ENCODE data around the gene PPP1R2. TPM values are rescaled to one million over a fixed set of nuclear protein-coding genes. Genes with fewer than 3 reads are reported as not detected.

Gene PPP1R2
- total and polyA plus RNA-seq, 2 of the 13 experiments (the other 11 are each of a cell fraction or from before 2014, with no cell fraction given) = 36.5 to 86.5 TPM

DNA sequence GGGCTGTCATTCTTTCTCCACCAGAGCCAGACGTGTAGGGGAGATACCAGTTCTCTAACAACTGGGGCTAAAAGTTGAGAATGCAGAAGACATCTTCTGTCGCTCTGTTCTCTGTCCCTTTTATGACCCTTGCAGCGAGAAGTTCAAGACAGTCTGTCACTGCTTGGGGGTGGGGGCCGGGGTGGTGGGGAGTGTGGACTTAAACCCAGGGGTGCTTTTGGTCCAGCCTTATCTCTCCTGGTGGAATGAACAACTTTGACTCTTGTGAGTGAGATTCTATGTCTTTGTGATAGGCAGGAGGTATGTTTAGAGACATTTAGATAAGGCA lies 41.4 kb upstream of the PPP1R2 start (continued):
- no peak for TF ChIP-seq PRDM10 (CRISPR knock-in tag; IDR thresholded peaks at IDR 0.05; ENCODE audit: low read depth)
- no peak for TF ChIP-seq U2AF2 (IDR thresholded peaks at IDR 0.05; ENCODE audit: low read depth, low read length)
- no peak for TF ChIP-seq TRIM22 (IDR thresholded peaks at IDR 0.05)
- TF ChIP-seq, protein P1, sequence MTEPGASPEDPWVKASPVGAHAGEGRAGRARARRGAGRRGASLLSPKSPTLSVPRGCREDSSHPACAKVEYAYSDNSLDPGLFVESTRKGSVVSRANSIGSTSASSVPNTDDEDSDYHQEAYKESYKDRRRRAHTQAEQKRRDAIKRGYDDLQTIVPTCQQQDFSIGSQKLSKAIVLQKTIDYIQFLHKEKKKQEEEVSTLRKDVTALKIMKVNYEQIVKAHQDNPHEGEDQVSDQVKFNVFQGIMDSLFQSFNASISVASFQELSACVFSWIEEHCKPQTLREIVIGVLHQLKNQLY (CRISPR knock-in tag; IDR thresholded peaks at IDR 0.05) = no peak
- TF ChIP-seq ZSCAN5A (CRISPR knock-in tag; IDR thresholded peaks at IDR 0.05; ENCODE audit: borderline replicate concordance) = no peak
- TF ChIP-seq NCOR1 (IDR thresholded peaks at IDR 0.05; ENCODE audit: borderline replicate concordance, low read length) = no peak
- no peak for TF ChIP-seq ZBTB34 (CRISPR knock-in tag; IDR thresholded peaks at IDR 0.05)
- TF ChIP-seq, protein P2, sequence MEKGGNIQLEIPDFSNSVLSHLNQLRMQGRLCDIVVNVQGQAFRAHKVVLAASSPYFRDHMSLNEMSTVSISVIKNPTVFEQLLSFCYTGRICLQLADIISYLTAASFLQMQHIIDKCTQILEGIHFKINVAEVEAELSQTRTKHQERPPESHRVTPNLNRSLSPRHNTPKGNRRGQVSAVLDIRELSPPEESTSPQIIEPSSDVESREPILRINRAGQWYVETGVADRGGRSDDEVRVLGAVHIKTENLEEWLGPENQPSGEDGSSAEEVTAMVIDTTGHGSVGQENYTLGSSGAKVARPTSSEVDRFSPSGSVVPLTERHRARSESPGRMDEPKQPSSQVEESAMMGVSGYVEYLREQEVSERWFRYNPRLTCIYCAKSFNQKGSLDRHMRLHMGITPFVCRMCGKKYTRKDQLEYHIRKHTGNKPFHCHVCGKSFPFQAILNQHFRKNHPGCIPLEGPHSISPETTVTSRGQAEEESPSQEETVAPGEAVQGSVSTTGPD (CRISPR knock-in tag; IDR thresholded peaks at IDR 0.05) = no peak
